Panc1 (cell line): ENCODE measurements around the gene PADI1.

Experiments used
- SIN3A ChIP-seq: IDR thresholded peaks from 2 replicates; pipeline ENCODE4 v1.6.1; 2012; ENCODE audit warnings: low read depth, mild to moderate bottlenecking, low read length, moderate library complexity, borderline replicate concordance; ENCODE audit not compliant: insufficient read depth
- TF ChIP-seq, protein P1 (sequence below): fragments of 450-650 bp; IDR thresholded peaks from 2 replicates; pipeline ENCODE4 v1.5.1; 2017; ENCODE audit warnings: mild to moderate bottlenecking
- TF ChIP-seq, protein P2 (sequence below), 2 experiments: IDR thresholded peaks; 2 replicates each; pipeline ENCODE4 v1.6.1; 2011 to 2012; ENCODE audit warnings: low read depth in 2 of 2, control low read depth in 1 of 2, low read length in 1 of 2, mild to moderate bottlenecking in 1 of 2, moderate library complexity in 1 of 2; ENCODE audit not compliant: insufficient read depth in 1 of 2

GRCh38 chr1:17217607-17218006 is 12.7 kb downstream of the PADI1 start:
- TF ChIP-seq SIN3A = no peak
- TF ChIP-seq, protein P1, sequence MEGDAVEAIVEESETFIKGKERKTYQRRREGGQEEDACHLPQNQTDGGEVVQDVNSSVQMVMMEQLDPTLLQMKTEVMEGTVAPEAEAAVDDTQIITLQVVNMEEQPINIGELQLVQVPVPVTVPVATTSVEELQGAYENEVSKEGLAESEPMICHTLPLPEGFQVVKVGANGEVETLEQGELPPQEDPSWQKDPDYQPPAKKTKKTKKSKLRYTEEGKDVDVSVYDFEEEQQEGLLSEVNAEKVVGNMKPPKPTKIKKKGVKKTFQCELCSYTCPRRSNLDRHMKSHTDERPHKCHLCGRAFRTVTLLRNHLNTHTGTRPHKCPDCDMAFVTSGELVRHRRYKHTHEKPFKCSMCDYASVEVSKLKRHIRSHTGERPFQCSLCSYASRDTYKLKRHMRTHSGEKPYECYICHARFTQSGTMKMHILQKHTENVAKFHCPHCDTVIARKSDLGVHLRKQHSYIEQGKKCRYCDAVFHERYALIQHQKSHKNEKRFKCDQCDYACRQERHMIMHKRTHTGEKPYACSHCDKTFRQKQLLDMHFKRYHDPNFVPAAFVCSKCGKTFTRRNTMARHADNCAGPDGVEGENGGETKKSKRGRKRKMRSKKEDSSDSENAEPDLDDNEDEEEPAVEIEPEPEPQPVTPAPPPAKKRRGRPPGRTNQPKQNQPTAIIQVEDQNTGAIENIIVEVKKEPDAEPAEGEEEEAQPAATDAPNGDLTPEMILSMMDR = no peak
- TF ChIP-seq, protein P2, sequence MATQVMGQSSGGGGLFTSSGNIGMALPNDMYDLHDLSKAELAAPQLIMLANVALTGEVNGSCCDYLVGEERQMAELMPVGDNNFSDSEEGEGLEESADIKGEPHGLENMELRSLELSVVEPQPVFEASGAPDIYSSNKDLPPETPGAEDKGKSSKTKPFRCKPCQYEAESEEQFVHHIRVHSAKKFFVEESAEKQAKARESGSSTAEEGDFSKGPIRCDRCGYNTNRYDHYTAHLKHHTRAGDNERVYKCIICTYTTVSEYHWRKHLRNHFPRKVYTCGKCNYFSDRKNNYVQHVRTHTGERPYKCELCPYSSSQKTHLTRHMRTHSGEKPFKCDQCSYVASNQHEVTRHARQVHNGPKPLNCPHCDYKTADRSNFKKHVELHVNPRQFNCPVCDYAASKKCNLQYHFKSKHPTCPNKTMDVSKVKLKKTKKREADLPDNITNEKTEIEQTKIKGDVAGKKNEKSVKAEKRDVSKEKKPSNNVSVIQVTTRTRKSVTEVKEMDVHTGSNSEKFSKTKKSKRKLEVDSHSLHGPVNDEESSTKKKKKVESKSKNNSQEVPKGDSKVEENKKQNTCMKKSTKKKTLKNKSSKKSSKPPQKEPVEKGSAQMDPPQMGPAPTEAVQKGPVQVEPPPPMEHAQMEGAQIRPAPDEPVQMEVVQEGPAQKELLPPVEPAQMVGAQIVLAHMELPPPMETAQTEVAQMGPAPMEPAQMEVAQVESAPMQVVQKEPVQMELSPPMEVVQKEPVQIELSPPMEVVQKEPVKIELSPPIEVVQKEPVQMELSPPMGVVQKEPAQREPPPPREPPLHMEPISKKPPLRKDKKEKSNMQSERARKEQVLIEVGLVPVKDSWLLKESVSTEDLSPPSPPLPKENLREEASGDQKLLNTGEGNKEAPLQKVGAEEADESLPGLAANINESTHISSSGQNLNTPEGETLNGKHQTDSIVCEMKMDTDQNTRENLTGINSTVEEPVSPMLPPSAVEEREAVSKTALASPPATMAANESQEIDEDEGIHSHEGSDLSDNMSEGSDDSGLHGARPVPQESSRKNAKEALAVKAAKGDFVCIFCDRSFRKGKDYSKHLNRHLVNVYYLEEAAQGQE (IDR thresholded peaks at IDR 0.05; ENCODE audit: insufficient read depth in 1 of 2, low read depth in 2 of 2, low read length in 1 of 2) = no peak
